ENCODE measurements around the gene OLIG1.

OLIG1 gene

DNA sequence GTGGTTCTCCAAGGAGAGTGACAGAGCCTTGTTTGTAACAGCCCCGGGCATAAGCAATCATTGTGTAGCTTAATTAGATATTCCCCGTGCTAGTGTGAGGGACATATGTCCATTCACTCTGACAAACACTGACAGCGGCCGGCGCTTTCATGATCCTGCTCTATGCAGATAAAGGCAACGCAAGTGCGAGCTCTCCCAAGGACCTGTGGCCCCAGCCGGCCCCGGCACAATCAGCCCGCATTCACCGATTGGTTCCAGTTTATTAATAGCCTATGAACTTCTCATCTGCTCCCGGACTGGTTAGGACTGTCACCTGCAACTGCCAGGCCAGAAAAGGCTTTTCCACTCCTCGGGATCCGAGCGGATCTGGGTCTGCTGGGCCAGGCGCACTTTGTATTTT lies 18.0 kb upstream of the OLIG1 start:
- TF ChIP-seq, protein P1, sequence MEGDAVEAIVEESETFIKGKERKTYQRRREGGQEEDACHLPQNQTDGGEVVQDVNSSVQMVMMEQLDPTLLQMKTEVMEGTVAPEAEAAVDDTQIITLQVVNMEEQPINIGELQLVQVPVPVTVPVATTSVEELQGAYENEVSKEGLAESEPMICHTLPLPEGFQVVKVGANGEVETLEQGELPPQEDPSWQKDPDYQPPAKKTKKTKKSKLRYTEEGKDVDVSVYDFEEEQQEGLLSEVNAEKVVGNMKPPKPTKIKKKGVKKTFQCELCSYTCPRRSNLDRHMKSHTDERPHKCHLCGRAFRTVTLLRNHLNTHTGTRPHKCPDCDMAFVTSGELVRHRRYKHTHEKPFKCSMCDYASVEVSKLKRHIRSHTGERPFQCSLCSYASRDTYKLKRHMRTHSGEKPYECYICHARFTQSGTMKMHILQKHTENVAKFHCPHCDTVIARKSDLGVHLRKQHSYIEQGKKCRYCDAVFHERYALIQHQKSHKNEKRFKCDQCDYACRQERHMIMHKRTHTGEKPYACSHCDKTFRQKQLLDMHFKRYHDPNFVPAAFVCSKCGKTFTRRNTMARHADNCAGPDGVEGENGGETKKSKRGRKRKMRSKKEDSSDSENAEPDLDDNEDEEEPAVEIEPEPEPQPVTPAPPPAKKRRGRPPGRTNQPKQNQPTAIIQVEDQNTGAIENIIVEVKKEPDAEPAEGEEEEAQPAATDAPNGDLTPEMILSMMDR (IDR thresholded peaks at IDR 0.05; ENCODE audit: extremely low read depth, missing control alignments) = no peak
- DNase-seq (ENCODE audit: low spot score) = no peak

DNA sequence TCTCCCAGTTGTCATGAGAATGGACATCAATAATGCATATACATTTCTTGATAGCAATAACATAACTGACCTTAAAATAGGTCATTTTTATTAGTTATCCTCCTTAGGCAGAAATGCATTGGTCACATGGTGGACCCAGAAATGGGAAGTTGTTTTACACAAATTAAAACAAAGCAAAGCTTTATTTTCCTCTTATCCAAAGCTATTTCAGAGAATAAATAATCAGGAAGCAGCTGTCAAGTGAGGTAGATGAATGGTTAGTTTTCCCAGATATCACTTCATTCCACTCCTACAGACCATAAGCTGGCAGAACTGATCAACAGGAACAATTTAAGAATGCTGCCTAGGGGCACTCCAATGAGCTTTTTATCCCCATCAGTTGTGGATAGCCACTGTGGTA lies 16.0 kb upstream of the OLIG1 start:
- TF ChIP-seq, protein P1 (IDR thresholded peaks at IDR 0.05; ENCODE audit: extremely low read depth, missing control alignments) = no peak
- DNase-seq (ENCODE audit: low spot score) = no peak

DNA sequence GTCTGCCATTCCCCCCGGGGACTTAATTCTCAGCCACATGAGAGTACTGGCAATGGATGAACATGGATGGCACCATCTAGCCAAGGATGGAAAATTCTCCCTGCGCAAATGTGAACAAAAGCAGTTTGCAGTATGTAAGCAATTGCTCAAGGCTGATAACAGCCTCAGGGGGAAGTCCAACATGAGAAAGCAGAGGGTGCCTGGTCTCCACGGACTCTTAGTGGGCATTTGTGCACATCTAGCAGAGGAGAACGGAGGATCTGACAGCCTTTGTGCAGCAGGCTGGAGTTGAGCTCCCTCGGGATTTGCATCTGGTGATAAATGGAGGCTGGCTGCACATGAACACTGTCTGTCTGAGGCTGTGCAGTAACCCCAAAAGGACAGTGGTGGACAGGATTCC lies 13.9 kb upstream of the OLIG1 start:
- TF ChIP-seq, protein P1 (IDR thresholded peaks at IDR 0.05; ENCODE audit: extremely low read depth, missing control alignments) = no peak
- no peak for DNase-seq (ENCODE audit: low spot score)

DNA sequence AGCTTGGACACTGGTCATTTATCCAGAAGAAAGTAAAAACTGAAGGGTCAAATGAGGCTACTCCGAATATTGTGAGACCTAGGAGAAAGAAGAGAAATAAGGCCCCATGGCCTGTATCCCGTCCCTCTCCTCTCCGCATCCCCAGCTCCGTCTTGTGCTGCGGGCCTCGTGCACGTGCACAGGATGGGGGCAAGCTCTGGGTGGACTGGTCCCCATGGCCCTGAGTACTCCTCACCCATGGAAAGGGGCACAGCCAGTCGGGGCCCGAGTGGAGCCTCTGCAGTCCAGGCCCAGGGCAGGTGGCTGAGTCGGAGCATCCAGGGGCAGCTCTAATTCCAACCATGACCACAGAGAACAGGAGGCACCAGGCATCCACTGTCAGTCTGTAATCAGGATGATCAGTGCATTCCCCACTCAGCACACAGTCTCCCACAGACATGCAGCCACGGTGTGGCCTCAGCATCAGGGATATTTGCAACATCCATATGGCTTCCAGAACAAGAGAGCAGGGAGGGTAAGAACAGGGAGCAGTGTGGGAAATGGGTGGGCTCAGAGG lies 12.5 kb upstream of the OLIG1 start:
- no peak for DNase-seq (ENCODE audit: low spot score)
- TF ChIP-seq, protein P1 (IDR thresholded peaks at IDR 0.05; ENCODE audit: extremely low read depth, missing control alignments) = no peak

DNA sequence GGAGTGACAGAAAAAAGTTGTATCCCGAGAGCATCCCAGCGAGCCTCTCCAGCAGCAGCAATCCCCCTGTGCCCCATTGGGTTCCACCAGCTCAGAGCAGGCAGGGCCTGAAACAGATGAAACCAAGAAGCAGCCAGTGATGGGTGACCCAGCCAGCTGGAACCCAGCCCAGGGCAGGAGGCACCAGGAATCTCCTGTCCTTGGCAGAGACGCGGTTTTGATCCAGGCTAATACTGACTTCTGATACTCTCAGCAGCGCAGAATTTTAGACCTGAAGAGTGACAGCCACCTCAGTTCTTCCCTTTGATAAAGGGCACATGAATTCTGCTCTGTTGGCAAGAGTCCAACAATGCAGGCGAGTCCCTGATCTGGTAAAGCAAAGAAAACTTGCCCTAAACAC lies 11.4 kb upstream of the OLIG1 start:
- TF ChIP-seq, protein P1 (IDR thresholded peaks at IDR 0.05; ENCODE audit: extremely low read depth, missing control alignments) = no peak
- no peak for DNase-seq (ENCODE audit: low spot score)

DNA sequence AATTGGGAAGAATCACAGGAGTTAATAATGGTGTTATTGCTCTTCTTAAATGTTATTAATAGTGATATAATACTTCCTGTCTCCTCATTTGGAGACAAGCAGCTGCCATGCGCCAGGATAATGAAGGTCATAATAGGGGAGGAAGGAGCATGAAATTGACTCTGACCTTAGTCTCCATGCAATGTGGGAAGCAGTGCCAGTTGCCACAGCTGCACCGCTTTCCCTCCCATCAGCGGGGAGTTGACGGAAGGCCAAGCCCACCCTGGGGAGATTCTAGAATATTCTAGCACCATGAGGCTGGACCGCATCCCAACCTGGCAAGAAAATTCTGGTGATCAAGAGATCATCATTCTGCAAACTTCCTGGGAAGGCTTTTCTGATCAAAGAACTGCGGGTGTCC lies 11.0 kb upstream of the OLIG1 start:
- TF ChIP-seq, protein P1 (IDR thresholded peaks at IDR 0.05; ENCODE audit: extremely low read depth, missing control alignments) = no peak
- DNase-seq (ENCODE audit: low spot score) = no peak

DNA sequence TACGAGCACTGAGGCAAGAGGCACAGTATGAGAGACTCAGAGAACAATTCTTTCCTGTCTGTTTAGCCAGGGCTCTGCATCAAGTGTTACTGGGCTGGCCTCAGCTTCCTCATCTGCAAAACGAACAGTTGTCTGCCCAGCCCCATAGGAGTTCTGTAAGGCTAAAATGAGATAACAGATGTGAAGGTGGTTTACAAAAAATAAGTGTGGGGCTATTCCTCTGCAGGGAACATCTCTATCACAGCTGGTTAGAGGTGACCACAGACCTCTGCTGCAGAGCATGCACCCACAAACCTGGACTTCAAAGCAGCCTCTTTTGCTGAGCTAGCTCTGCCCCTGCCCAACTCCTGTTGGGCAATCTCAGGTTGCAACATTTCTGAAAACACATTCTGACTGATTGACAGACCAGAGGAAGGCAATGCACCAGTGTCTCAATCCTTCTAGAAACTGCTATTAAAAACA lies 10.5 kb upstream of the OLIG1 start:
- DNase-seq (ENCODE audit: low spot score) = no peak
- TF ChIP-seq, protein P1 (IDR thresholded peaks at IDR 0.05; ENCODE audit: extremely low read depth, missing control alignments) = no peak

All from GM20000 (cell line).